Smooth muscle cell of the brain vasculature (primary cell): ENCODE data around the gene TSPAN12.

ENCODE experiments used
- DNase-seq: peaks from one replicate; pipeline ENCODE4 v3.0.0-alpha.2; 2012; ENCODE audit warnings: low read depth, low spot score

TSPAN12 gene

DNA sequence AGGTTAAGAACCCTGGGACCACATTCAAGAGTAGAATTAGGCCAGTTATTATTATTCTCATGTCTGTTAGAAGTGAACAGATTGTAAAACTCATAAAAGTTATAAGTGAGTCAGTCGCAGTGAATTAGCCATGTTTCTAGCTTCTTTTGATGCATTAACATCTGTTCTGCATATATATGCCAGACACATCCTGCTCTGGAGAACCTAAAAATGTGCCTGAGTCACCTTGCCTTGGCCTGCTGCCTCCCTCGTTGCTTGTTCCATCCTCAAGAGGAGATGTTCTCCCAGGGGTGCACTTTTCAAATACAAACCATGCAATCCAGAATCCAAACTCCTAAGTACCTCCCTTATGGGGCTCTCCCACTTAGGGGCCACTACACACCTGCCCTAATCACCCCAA lies 14.8 kb downstream of the TSPAN12 start:
- no peak for DNase-seq

DNA sequence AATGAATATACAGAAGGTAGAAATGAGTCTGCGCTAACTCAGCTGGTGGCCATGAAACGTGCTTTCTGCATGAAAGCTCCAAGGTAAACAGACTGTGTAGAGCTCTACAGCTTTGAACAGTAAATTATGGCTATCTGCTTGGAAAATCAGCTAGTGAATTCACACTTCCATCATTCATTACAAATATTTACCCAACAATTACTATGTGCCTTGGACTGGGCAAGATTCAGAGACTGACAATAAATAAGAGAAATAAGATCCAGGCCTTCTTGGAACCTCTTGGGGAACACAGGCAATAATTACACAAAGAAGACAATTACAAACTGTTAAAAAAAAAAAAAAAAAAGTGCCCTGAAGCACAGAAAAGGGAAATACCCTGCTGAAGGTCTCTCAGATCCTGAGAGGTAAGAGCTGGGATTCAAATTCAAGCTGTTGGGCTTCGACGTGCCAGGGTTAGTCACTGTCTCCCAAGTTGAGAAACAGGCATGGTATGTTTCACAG lies 15.8 kb downstream of the TSPAN12 start:
- DNase-seq, result no peak

DNA sequence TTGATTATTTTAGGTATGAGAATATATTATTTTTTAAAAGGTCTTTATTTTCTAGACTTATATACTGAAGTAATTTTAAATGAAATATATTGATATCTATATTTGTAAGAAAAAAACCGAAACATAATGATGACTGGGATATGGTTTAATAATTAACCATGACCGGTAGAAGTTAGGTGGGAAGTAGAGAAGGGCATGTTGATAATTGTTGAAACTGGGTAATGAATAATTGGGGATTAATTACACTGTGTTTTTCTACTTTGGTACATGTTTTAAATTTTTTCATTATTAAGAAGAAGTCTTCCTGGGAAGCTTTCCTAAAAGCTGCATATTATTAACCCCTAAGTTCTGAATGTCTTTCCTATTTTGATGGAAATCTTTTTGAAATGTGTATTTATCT lies 16.3 kb downstream of the TSPAN12 start:
- no peak for DNase-seq

DNA sequence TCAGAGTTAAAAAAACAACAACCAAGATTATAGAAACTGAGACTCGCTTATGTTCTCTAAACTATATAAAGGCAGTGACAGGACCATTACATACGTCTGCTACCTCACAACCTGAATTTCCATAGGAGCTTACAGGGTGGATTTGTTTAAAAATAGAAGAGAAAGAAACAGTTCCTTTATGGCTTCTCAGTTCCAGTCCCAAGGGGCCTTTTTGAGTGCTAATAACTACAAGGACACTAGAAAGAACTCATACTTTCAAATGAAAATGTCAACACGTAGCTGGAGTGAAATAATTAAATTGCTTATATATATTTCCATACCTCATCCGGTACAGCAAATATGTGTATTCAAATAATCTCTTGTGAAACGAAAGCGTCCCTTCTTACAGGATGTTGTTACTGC lies 19.7 kb downstream of the TSPAN12 start:
- DNase-seq, result no peak

DNA sequence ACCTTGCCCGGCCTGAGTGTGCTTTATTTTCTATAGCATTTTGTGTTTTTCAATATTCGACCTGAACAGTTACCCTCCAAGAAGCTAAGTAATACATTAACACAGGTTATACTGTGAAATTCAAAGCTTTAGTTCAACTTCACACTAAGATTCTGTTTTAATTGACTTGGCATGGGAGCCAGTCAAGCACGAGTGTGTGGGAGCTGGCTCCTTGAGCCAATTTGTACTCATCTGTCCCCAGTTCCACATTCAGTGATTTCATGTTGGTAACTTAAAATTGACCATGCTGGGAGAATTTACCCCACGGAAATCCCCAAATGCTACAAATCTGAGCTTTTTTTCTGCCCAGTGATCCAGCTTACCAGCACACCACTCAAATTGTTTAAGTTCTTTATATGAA lies 20.3 kb downstream of the TSPAN12 start:
- DNase-seq, result no peak

DNA sequence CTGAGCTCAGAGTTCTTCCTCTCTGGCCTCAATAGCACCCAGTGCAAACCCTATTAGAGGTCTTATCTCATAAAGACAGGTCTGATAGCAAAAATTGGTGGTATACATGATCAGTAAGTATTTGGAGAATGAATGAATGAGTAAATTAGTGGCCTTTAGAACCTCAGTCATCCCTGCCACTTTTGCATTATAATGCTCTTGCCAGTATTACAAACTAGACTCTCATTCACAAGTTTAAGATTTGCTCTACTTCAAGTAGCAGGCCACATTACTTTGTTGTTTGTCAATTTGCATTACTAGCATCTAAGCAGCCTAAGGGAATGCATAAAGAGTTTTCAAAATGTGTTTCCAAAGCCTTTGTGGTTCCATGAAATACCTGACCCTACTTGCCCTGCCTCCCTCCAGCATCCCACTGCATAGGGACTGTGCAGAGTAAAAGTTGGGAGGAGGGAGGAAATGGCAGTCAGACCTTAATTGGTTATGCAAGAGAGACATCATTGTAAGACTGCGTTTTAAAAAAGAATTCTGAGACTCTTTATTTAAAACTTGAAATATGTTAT lies 21.3 kb downstream of the TSPAN12 start:
- no peak for DNase-seq

DNA sequence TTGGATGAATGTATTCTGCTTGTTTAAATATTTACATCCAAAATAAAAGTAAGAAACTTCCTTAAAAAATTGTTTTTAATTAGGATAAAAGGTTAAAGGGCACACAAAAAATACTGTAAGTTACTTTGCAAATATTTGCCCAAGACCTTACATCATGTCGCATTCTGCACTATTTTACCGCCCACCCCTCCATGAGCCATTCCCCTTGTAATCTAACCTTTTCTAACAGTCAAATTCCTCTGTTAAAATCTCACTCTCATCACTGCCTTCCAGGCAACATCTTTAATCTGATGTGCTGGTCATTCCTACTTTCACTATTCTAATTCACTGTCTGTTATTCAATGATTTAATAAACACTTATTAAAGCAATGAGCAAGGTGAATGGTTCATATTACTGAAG lies 23.2 kb downstream of the TSPAN12 start:
- no peak for DNase-seq

DNA sequence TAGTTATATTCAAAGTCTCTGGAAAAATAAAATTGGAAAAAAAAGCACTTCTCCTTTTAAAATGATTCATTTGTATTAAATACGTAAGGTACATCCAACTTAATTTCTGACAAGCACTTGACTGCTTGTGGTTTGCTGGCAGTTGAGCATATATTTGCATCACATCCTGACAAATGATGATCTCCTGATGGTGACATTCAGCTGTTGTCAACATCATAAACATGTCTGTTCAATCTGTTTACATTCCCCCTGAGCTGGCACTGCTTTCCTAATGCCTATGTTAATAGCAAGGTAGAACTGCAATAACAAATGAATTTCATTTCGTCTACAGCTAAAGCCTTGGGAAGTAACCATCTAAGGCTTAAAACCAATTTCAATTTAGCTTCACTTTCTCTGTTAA lies 24.4 kb downstream of the TSPAN12 start:
- DNase-seq, result no peak

DNA sequence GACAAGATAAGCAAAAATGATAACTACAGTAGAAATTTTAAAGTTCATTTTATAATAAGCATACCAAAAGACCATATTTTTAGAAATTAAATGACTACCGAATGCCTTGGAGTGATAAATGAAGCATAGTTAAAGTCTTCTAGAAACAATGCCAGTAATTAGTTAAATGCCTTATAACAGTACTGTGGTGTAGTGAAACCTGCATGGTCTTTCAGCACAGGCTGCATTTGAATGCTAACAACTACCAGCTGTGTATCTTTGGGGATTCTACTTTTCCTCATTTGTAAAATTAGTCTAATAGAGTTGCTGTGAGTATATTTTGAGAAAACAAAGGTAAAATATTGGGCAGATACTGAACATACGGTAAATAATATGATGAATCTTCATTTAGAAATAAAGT lies 25.1 kb downstream of the TSPAN12 start:
- no peak for DNase-seq

DNA sequence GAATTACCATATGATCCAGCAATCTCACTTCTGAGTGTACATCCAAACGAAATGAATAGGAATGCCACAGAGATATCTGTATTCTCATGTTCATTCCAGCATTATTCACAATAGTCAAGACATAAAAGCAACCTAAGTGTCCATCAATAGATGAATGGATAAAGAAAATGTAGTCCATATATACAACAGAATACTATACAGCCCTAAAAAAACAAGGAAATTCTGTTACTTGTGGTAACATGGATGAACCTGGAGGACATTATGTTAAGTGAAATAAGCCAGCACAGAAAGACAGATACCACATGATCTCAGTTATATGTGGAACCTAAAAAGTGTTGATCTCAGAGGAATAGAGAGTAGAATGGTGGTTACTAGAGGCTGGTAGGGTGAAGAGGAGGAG lies 26.7 kb downstream of the TSPAN12 start:
- DNase-seq, result no peak

DNA sequence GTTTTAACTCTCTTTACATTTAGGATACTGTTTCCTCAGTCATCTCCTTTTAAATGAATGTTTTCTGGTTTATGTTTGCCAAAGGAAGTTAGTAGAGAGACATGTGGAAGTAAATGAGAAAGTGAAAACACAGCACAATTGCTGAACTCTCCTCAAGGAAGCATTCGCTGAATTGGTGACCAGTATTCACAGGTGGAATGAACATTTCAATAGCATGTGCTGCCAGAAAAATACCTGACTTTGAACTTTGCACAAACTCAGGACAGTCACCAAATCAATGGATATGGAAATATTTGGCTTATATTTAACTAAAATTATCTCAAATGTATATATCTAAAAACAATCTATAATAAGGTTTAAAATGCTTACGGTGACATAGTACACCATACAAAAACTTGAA lies 28.5 kb downstream of the TSPAN12 start:
- no peak for DNase-seq

DNA sequence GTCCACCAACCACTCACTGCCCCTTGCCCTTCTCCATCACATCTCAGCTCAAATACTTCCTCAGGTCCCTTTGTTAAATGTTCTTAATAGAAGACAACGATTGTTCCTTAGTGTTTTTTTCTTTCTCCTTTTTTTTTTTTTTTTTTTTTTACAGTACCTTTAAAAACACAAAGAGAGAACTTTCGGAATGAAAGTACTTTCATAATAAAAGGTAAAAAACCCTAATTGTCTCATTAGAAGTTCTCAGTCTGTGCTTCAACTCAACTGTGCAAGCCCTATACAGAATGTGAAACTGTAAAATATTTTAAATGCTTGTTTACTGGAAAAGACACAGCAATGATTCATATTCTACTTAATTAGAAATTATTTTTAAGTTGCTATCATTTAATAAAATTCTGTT lies 29.4 kb downstream of the TSPAN12 start:
- DNase-seq, result no peak

DNA sequence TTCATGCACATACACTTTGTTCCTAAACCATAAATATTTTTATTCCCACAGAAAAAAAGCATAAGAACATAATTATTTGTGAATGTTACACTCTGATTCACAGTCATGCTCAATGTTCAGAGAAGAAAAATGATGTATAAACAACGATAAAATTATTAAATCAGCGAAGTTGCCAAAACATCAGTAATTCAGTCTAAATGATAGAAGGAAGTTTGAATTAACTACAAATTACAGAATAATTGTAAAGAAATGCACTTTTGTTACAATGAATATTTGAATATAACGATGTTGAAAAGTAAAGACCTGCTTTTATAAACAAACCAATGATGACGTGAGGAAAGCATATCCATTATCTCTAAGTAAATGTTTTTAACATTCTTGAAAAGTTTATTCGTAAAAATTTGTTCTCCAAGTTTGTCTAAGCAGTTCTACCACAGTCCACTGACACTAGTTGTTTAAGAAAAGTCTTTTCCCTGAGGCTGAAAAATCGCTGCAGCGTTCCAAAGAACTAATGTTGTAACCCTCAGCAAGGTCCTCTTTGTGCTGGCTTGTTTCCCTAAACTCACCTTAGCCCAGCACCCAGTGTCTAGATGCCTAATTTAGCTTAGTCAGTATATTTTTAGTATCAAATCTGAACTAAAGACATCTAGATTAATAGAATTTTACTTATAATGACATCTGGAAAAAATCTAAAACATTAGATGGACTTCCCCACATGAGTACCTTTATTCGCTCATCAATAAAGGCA lies 30.4 kb downstream of the TSPAN12 start:
- DNase-seq, result no peak

DNA sequence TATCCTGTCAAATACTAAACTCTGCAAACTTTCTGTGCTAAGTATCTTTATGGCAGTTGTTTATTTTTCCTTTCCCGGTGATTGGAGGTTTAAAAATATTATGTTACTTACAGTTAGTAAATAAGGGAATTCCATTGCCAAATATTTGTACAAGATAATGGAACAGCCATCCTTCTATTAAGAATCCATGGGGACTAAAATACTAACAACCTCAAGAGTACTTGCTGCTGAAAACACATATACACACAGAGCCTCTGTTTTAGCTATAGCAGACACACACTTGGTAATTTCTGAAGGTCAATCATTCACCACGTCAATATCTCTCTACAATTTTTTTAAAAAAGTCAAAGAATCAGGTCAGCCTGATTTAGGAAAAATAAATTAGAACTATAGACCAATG lies 32.4 kb downstream of the TSPAN12 start:
- DNase-seq, result no peak

DNA sequence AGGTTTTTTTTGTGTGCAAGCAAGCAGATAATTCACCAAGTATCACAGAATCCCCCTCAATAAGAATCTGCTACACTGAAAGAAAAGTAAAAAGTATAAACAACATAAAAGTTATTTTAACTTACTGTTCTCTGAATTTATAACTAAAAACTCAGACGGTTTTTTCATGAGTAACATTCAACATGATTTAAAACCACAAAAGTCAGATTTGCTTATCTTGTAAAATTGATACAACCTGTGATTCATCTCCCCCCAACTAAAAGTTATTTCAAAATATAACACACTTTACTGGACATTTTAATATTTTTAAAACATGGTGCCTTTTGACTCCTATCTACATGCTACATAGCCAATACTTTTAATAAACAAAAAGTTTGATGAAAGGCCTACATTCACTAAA lies 32.8 kb downstream of the TSPAN12 start:
- no peak for DNase-seq

DNA sequence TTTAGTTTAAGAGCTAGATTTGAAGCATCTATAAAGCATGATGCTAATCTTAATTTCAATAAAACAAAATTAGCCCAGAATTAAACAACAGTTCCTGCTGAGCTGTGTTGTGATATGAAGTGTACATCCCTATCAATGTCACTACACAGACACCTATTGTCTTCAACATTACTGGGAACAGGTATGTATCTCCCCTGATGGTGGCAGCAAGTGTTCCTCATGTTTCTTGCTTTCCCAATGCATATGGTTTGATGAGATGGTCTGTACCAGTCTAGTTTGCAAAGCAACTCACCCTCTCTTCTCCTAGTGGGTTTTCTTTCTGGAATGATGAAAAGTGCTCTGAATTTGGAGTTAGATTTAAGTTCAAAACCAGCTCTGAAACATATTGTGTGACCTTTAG lies 38.1 kb downstream of the TSPAN12 start:
- DNase-seq, result no peak

DNA sequence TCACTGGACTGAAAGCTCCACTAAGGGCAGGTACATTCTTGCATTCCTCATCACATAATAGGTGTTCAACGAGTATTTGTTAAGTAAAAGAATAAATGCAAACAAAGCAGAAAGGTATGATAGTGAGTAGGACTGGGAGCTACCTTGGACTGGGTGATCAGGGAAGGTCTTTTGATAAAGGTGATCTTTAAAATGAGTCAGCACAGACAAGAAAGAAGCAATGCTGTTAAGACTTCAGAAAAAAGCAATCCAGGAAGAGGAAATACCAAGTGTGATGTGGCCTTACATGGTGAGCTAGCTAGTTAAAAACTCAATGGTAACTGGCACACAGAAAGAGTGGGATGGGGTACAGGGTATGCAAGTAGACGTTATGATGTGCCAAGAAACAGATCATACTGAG lies 40.1 kb downstream of the TSPAN12 start:
- DNase-seq, result no peak

DNA sequence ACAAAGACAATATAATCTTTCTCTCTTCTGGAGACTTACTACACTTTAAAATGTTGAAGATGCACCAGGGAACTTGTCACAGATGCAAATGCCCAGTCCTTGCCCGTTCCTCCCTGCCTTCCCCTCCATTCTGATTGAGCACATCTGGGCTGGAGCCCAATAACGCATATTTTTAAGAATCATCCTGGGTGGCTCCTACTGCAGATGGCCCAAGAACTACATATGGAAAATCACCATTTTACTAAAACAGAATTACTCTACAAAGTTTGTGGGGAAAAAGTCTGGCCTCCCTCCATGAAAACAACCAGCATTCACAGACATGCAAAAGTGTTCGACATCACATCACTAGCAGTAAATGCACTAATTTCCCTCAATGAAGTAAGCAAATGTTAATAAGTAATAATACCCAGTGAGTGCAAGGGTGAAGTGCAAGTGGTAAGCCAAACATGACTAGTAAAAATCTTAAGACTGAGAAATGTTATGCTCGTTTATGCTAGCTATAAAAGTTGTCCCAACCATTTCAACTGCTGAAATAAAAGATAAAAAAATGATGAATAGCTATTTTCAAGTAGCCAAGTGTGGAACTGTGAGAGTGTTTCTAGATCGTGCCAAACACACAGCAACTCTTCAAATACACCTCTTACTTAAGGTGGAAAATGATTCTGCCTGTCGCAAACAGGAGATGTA lies 43.5 kb downstream of the TSPAN12 start:
- DNase-seq, result no peak

DNA sequence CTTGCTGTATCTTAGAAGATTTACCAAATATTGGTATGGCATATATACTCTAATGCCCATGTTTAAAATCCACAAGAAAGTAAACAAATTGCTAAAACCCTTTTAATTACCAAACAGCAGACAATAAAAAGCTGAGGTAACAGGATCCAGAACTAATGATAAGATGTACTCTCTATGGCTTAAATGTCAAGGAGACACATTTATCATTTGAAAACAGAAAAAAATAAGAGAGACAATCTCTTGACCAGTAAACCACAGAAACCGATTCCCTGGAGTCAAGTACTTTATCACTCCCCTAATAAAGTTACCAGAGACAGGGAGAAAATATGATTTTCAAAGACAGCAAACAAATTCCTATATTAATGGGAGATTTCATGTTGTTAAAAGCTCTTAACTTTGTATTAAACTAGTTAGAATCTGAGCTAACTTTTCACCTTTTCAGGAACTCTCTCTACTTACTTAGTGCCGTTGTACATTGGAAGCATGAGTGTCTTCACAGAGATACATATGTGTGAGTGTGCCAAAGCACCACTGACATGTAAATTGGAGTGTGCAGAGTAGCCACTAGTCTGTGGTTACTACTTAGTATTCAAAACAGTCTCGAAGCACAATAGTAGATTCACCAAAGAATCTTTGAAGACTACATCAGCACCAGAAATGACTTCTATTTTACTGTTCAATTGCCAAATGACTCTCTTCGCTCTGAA lies 44.2 kb downstream of the TSPAN12 start:
- no peak for DNase-seq

DNA sequence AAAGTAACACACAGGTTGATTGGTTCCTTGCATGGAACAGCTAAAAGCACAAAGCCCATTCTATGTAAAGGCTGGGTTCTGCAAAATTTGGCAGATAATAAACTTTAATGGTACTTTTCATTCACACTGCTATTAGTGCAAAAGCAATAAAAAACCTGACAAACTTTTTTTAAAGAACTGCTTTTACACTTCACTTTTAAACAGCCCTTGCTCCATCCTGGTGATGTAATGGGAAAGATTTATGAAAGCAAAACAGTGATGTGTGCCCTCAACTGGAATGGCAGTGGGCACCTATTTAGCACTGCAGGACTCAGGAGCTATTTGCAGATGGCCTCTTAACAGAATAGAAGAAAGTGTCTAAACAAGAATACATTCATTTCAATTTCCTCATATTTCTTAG lies 44.9 kb downstream of the TSPAN12 start:
- no peak for DNase-seq

DNA sequence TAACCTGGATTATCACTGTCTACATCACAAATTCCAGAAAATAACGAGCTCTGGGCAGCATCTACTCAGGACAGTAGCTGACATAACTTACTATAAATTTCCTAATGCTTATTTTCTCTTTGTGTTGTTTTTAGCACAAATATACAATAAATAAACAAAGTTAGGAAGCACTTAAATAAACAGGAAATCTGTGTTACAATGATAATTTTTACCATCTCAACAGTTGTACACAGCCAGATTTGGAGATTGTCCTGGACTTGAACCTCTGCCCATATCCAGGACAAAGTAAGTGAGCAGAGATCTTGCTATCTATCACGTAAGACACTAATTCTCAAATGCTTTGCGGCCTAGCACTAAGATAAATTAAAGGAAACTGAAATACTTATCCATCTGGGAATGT lies 48.7 kb downstream of the TSPAN12 start:
- no peak for DNase-seq

DNA sequence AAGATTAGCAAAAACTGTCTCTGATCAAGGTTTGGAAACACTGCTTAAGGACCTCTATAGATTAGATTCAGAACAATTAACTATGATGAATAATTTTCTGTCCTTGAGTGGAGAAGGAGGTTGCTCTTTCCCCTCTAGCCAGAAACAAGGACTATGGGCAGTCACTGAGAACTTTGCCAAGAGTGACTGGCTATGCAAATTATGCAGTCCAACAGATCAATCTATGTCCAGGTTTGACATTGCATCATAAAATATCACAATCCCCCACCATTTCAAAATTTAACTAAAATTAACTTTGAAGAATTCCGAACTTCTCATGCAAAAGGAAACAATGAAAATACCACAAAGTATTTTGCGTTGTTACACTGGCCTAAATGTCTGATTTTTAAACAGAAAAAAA lies 50.6 kb downstream of the TSPAN12 start:
- DNase-seq, result no peak
